Measurements from ENCODE around the gene CASTOR1.

The CASTOR1 gene

GRCh38 chr22:30250661-30251267 is 38.5 kb downstream of the CASTOR1 start:
- DNase-seq (ENCODE audit: low read depth in 2 of 2) = peak in 1 of 2 donors; percentile 85
- H3K4me3 ChIP-seq (replicated peaks in 1 of 2; ENCODE audit: low read depth in 2 of 2, low read length in 2 of 2) = no peak overlapping the region
- TF ChIP-seq, protein P1, sequence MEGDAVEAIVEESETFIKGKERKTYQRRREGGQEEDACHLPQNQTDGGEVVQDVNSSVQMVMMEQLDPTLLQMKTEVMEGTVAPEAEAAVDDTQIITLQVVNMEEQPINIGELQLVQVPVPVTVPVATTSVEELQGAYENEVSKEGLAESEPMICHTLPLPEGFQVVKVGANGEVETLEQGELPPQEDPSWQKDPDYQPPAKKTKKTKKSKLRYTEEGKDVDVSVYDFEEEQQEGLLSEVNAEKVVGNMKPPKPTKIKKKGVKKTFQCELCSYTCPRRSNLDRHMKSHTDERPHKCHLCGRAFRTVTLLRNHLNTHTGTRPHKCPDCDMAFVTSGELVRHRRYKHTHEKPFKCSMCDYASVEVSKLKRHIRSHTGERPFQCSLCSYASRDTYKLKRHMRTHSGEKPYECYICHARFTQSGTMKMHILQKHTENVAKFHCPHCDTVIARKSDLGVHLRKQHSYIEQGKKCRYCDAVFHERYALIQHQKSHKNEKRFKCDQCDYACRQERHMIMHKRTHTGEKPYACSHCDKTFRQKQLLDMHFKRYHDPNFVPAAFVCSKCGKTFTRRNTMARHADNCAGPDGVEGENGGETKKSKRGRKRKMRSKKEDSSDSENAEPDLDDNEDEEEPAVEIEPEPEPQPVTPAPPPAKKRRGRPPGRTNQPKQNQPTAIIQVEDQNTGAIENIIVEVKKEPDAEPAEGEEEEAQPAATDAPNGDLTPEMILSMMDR (IDR thresholded peaks at IDR 0.05; ENCODE audit: low read depth, low read length) = no peak

- no peak for DNase-seq (ENCODE audit: low read depth in 2 of 2)
- TF ChIP-seq, protein P1 (IDR thresholded peaks at IDR 0.05; ENCODE audit: low read depth, low read length) = no peak
- H3K4me3 ChIP-seq (replicated peaks in 1 of 2; ENCODE audit: low read depth in 2 of 2, low read length in 2 of 2) = no peak overlapping the region
Measured at GRCh38 chr22:30250039-30250565, 39.2 kb downstream of the CASTOR1 start.

- peak; percentile 49 to 57 for DNase-seq (ENCODE audit: low read depth in 2 of 2)
Measured at GRCh38 chr22:30249049-30250038, 40.0 kb downstream of the CASTOR1 start.

GRCh38 chr22:30248484-30248883 is 40.8 kb downstream of the CASTOR1 start:
- peak overlapping the region in 1 of 2 donors; percentile 18 for H3K4me3 ChIP-seq (replicated peaks in 1 of 2; ENCODE audit: low read depth in 2 of 2, low read length in 2 of 2)
- TF ChIP-seq, protein P1 (IDR thresholded peaks at IDR 0.05; ENCODE audit: low read depth, low read length) = no peak
- no peak for DNase-seq (ENCODE audit: low read depth in 2 of 2)

More at GRCh38 chr22:30249049-30250038, 40.0 kb downstream of the CASTOR1 start:
- H3K4me3 ChIP-seq (replicated peaks in 1 of 2; ENCODE audit: low read depth in 2 of 2, low read length in 2 of 2) = peak overlapping the region in 1 of 2 donors; percentile 18
- TF ChIP-seq, protein P1 (IDR thresholded peaks at IDR 0.05; ENCODE audit: low read depth, low read length) = no peak

GRCh38 chr22:30247974-30248373 is 41.3 kb downstream of the CASTOR1 start:
- peak overlapping the region in 1 of 2 donors; percentile 18 for H3K4me3 ChIP-seq (replicated peaks in 1 of 2; ENCODE audit: low read depth in 2 of 2, low read length in 2 of 2)
- TF ChIP-seq, protein P1 (IDR thresholded peaks at IDR 0.05; ENCODE audit: low read depth, low read length) = no peak
- DNase-seq (ENCODE audit: low read depth in 2 of 2) = no peak

- DNase-seq (ENCODE audit: low read depth in 2 of 2) = no peak
- TF ChIP-seq, protein P1 (IDR thresholded peaks at IDR 0.05; ENCODE audit: low read depth, low read length) = no peak
- H3K4me3 ChIP-seq (replicated peaks in 1 of 2; ENCODE audit: low read depth in 2 of 2, low read length in 2 of 2) = peak overlapping the region in 1 of 2 donors; percentile 75
Measured at GRCh38 chr22:30247561-30247960, 41.7 kb downstream of the CASTOR1 start.

Measured in cardiac fibroblast (primary cell).